Measurements from ENCODE around the gene SEC24D.

DNA sequence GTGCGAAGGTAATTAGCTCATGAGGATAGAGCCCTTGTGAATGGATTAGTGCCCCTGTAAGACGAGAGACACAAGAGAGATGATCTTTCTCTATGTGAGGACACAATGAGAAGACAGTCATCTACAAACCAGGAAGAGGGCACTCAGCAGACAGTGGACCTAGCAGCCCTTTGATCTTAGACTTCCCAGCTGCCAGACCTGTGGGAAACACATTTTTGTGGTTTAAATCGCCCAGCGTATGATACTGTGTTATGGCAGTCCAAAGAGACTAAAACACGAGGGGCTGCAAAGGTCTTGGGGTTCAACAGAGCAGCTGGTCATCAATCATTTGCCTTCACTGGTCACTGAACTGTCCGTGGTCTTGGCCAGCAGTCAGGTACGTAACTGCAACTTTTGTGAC lies 43.5 kb upstream of the SEC24D start:
- TF ChIP-seq, protein P1, sequence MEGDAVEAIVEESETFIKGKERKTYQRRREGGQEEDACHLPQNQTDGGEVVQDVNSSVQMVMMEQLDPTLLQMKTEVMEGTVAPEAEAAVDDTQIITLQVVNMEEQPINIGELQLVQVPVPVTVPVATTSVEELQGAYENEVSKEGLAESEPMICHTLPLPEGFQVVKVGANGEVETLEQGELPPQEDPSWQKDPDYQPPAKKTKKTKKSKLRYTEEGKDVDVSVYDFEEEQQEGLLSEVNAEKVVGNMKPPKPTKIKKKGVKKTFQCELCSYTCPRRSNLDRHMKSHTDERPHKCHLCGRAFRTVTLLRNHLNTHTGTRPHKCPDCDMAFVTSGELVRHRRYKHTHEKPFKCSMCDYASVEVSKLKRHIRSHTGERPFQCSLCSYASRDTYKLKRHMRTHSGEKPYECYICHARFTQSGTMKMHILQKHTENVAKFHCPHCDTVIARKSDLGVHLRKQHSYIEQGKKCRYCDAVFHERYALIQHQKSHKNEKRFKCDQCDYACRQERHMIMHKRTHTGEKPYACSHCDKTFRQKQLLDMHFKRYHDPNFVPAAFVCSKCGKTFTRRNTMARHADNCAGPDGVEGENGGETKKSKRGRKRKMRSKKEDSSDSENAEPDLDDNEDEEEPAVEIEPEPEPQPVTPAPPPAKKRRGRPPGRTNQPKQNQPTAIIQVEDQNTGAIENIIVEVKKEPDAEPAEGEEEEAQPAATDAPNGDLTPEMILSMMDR (IDR thresholded peaks at IDR 0.05): no peak
- no peak for TF ChIP-seq POLR2A (IDR thresholded peaks at IDR 0.05)

Measured in transverse colon (tissue), 3 donors.